ENCODE measurements around the gene DRD4.
"Not testable (repeated sequence)": the region's sequence is repeated elsewhere in the genome, so short reads cannot be mapped to it uniquely, and the experiment has no call there.

DRD4 gene

DNA sequence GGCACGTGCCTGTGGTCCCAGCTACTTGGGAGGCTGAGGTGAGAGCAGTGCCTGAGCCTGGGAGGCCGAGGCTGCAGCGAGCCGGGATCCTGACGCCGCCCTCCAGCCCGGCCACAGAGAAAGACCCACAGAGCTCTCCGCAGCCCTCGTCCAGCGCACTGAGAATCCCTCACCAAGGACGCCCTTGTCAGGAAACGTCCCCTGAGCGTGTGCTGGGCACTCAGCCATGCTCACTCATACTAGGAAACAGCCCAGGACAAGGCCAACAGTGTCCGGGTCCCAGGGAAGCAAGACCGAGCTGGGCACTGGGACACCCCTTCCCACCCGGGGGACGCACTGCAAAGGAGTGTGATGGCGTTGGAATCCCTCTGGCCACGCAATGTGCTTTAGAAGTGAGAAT is 43.4 kb downstream of the DRD4 start:
- no peak for DNase-seq

DNA sequence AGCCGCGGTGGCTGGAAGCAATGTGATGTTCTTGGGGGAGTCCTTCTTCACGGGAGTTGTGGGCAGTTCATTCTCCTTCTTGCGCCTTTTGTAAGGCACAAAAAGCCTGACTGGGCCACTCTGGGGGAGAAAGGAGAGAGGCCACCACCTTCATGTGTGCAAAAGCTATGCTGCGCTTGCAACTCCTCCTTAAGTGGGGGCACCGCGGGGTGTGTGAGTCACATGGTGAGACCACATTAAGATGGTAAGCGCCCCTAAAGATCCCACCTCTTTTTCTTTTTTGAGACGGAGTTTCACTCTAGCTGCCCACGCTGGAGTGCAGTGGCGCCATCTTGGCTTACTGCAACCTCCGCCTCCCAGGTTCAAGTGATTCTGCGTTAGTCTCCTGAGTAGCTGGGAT is 43.9 kb downstream of the DRD4 start:
- DNase-seq = no peak

DNA sequence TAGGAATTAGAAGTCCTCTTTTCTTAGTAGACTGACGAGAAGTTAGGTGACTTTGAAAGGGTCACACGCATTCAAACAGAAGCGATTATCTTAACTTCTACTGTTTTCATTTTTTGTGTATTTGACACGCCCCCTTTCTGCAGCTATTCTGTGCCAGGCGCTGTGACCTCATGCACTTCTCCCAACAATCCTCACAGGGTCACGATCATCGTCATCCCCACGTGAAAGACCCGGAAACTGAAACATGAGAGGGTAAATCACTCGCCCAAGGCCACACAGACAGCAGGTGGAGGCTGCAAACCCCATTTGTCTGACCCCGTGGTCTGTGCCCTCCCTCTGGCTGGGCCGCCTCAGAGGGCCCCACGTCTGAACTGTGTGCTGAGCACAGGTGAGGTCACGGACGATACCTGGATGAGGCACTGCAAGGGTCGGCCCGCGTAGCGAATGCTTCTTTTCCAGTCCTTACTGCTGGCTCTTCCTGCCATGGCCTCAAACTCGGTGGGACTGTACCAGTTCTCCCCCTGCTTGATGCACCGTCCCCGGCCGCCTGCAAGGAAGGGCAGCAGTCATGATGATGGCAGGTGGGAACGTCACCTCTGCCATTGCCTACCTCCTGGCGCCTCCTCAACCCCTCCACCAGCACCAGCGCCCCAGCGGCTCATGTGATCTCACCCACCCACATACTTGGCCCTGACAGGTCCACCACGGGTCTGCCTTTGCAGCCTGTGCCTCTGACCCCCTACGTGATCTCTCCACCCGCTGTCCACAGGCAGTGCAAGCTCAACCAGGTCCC is 49.6 kb downstream of the DRD4 start:
- no peak for DNase-seq

DNA sequence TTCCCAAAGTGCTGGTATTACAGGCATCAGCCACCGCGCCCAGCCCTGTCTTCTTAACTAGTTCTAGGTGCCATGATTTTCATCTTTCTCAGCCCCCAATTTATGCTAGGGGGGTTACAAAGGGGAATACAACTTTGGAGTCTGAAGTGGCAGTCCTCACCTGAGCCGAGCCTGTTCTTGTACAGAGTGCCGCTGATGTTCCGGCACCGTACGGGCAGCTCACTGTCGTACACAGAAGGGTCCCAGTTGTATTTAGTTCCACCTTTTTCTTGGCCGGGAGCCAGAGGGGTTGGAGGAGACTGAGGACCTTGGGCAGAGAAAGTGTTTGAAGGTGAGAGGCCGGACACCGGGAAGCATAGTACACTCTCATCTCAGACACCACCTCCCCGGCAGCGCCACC is 50.7 kb downstream of the DRD4 start:
- DNase-seq = no peak

DNA sequence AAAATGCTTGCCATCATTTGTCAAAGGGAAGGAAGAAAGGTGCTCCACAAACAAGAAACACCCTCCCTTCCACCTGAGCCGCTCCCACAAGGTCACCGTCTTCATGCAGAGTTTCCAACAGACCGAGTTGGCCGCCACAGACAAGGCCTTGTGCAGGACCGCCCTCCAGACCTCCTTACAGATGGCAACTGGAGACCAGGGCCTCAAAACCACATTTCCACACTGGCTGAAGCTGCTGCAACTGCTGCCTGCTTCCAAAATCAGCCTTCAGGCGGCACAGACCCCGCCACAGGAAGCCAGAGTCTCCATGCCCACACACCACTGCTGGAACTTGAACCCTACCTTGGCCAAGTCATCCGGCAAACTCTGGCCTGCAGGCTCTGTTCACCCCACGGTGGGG is 51.6 kb downstream of the DRD4 start:
- DNase-seq = no peak

DNA sequence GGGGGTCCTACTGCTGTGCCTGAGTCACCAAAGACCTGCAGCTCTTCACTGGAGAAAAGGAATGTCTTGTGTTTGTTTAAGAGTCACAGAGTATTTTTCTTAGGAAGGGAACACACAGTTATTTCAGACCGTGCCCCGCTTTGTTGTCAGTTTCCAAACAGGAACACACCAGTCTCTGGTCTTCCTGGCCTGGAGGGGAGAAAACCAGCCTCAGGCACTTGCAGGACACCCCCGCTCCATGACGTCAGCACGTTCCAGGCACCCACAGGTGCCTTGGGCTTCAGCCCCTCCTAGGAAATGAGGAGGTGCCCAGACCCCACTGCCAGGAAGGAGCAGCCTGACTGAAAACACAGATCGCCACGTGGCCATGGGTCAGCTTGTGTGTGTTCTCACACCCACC is 52.6 kb downstream of the DRD4 start:
- no peak for DNase-seq

DNA sequence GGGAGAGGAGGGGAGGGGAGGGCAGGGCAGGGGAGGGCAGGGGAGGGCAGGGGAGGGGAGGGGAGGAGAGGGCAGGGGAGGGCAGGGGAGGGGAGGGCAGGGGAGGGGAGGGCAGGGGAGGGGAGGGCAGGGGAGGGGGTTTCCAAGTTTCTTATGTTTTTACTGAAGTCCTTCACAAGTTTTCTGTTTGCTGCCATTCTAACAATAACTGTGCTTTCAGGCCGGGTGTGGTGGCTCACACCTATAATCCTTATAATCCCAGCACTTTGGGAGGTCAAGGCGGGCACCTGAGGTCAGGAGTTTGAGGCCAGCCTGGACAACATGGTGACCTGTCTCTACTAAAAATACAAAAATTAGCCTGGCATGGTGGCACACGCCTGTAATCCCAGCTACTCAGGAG is 53.2 kb downstream of the DRD4 start:
- not testable (repeated sequence) for DNase-seq

Data from T-helper 9 cell (primary cell).